Astrocyte (in vitro differentiated cells and primary cell): Measurements from ENCODE around the gene MBD3L2B.
"Not testable (repeated sequence)": the region's sequence is repeated elsewhere in the genome, so short reads cannot be mapped to it uniquely, and the experiment has no call there.

Source experiments
- CTCF ChIP-seq: IDR thresholded peaks from 2 replicates; pipeline ENCODE4 v1.5.1; 2011; ENCODE audit warnings: low read depth, mild to moderate bottlenecking, inconsistent platforms, low read length, moderate library complexity; ENCODE audit not compliant: insufficient read depth
- EZH2 ChIP-seq: IDR thresholded peaks from 2 replicates; pipeline ENCODE4 v1.6.1; 2012; ENCODE audit warnings: mild to moderate bottlenecking, low read length, inconsistent platforms; ENCODE audit not compliant: insufficient read depth

GRCh38 chr19:7028790-7029189 is 7.6 kb upstream of the MBD3L2B start:
- TF ChIP-seq CTCF, EZH2: not testable (repeated sequence)
